Measurements from ENCODE around the gene SLC1A3.

SLC1A3 gene

GRCh38 chr5:36679221-36679989 lies 73.0 kb downstream of the SLC1A3 start:
- Mint-ChIP-seq H3K36me3 (ENCODE audit: low read depth) (no peaks in the 10 kb centered on the region), H3K4me1 (peaks cover 7% of the 10 kb centered on the region), H3K27me3 (ENCODE audit: low read depth) (peaks cover 2% of the 10 kb centered on the region), H3K9me3 (no peaks in the 10 kb centered on the region), H3K4me3 (no peak overlapping the region), H3K27ac (no peak overlapping the region)
- TF ChIP-seq, protein P1, sequence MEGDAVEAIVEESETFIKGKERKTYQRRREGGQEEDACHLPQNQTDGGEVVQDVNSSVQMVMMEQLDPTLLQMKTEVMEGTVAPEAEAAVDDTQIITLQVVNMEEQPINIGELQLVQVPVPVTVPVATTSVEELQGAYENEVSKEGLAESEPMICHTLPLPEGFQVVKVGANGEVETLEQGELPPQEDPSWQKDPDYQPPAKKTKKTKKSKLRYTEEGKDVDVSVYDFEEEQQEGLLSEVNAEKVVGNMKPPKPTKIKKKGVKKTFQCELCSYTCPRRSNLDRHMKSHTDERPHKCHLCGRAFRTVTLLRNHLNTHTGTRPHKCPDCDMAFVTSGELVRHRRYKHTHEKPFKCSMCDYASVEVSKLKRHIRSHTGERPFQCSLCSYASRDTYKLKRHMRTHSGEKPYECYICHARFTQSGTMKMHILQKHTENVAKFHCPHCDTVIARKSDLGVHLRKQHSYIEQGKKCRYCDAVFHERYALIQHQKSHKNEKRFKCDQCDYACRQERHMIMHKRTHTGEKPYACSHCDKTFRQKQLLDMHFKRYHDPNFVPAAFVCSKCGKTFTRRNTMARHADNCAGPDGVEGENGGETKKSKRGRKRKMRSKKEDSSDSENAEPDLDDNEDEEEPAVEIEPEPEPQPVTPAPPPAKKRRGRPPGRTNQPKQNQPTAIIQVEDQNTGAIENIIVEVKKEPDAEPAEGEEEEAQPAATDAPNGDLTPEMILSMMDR (IDR thresholded peaks at IDR 0.05; ENCODE audit: unreplicated experiment in 3 of 3), result no peak

GRCh38 chr5:36680066-36680465 lies 73.7 kb downstream of the SLC1A3 start:
- TF ChIP-seq, protein P1 (IDR thresholded peaks at IDR 0.05; ENCODE audit: unreplicated experiment in 3 of 3), result no peak
- no peak overlapping the region for H3K4me3 Mint-ChIP-seq
- H3K9me3 Mint-ChIP-seq, result no peaks in the 10 kb centered on the region
- H3K27ac Mint-ChIP-seq, result no peak overlapping the region
- H3K36me3 Mint-ChIP-seq (ENCODE audit: low read depth), result no peaks in the 10 kb centered on the region
- H3K27me3 Mint-ChIP-seq (ENCODE audit: low read depth), result peaks cover 5% of the 10 kb centered on the region
- peaks cover 11% of the 10 kb centered on the region for H3K4me1 Mint-ChIP-seq

DNA sequence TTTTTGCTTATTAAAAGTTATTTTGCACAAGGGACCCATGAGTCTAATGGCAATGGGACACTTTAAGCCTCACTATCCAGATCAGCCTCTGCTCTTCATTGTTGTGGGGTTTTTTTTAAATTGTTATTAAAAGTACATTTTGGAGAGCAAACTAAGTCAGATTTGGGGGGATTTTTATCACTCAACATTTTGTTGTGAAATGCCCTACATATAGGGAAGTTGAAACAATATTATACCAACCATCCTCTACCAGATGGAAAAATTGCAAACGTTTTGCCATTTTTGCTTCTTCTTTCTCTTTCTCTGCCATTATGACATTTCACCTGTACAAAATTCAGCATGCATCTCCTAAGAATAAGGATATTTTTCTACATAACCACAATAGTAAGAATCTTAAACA lies 75.3 kb downstream of the SLC1A3 start:
- H3K4me3 Mint-ChIP-seq, result no peak overlapping the region
- peaks cover 11% of the 10 kb centered on the region for H3K4me1 Mint-ChIP-seq
- peaks cover 5% of the 10 kb centered on the region for H3K27me3 Mint-ChIP-seq (ENCODE audit: low read depth)
- H3K36me3 Mint-ChIP-seq (ENCODE audit: low read depth), result no peaks in the 10 kb centered on the region
- no peak overlapping the region for H3K27ac Mint-ChIP-seq
- TF ChIP-seq, protein P1 (IDR thresholded peaks at IDR 0.05; ENCODE audit: unreplicated experiment in 3 of 3), result no peak
- H3K9me3 Mint-ChIP-seq, result no peaks in the 10 kb centered on the region

DNA sequence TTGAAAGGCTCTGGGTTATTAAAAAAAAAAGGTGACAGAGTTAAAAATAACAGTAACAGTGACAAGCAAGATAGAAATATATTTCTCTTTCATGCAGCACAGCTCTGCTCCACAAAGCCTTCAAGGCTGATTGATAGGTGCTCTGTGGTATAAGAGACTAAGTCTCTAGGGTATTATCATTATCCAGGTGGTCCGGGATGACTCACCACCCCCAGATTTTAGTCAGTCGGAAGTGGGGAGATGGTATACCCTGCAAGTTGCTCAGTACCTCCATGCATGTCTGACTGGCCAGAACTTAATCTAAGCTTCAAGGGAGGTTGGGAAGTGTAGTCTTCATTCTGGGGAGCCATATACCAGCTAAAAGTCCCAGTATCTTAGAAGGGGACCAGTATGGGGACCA lies 76.1 kb downstream of the SLC1A3 start:
- H3K9me3 Mint-ChIP-seq, result no peaks in the 10 kb centered on the region

DNA sequence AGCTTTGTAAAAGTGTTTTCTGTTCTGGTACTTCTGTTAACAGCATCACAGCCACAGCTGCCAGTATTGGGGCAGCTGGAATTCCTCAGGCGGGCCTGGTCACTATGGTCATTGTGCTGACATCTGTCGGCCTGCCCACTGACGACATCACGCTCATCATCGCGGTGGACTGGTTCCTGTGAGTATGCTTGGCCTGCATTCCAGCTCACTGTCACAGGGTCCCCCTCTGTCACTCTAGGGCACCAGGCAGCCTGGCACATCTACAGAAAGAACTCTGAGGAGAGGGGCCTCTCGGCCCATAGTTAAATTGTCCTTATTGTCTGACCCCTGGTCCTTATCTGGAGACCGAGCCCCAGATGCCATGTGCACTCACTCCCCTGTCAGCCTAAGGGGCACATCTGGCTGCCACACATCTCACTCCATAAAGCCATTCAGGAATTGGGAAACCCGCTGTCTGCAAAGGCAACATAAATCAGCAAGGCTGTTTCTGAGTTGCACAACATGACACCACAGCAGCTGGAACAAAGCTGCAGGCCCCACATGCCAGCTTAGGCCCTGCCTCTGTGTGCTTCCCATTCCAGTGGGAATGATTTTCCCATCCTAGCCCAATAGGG lies 77.5 kb downstream of the SLC1A3 start:
- Mint-ChIP-seq H3K9me3 (no peaks in the 10 kb centered on the region), H3K27me3 (ENCODE audit: low read depth) (peaks cover 10% of the 10 kb centered on the region), H3K36me3 (ENCODE audit: low read depth) (no peaks in the 10 kb centered on the region), H3K27ac (peak overlapping the region; percentile 20 to 90 (median 39)), H3K4me1 (peaks cover 15% of the 10 kb centered on the region), H3K4me3 (no peak overlapping the region)
- TF ChIP-seq, protein P1 (IDR thresholded peaks at IDR 0.05; ENCODE audit: unreplicated experiment in 3 of 3), result no peak

More for the DNA sequence above, 76.1 kb downstream of the SLC1A3 start:
- Mint-ChIP-seq H3K4me1 (peaks cover 11% of the 10 kb centered on the region), H3K27me3 (ENCODE audit: low read depth) (peaks cover 5% of the 10 kb centered on the region), H3K36me3 (ENCODE audit: low read depth) (no peaks in the 10 kb centered on the region), H3K4me3 (no peak overlapping the region), H3K27ac (no peak overlapping the region)
- TF ChIP-seq, protein P1 (IDR thresholded peaks at IDR 0.05; ENCODE audit: unreplicated experiment in 3 of 3), result no peak
